Measurements from ENCODE around the gene LPIN2. TPM values are rescaled to one million over a fixed set of nuclear protein-coding genes. Genes with fewer than 3 reads are reported as not detected.

The LPIN2 gene
- total and polyA plus RNA-seq, 2 of the 13 experiments (the other 11 are each of a cell fraction or from before 2014, with no cell fraction given) = 46.0 to 119 TPM

GRCh38 chr18:2970772-2971659, 41.9 kb downstream of the LPIN2 start:
- peaks cover 96% of the 10 kb centered on the region for H3K4me1 ChIP-seq (ENCODE audit: insufficient read depth, low read length)
- H3K9ac ChIP-seq (ENCODE audit: insufficient read depth, low read depth, low read length) = no peak overlapping the region
- H2AFZ ChIP-seq (ENCODE audit: low read length) = no peak overlapping the region
- H3K36me3 ChIP-seq (replicated peaks in 1 of 2; ENCODE audit: control insufficient read depth in 1 of 2, insufficient read depth in 2 of 2, low read length in 2 of 2) = peaks cover 2 to 16% of the 10 kb centered on the region in 2 experiments; a peak in 4 of 5 replicates
- no peak for DNase-seq (ENCODE audit: low spot score)
- in situ Hi-C loops (cut with HindIII; ENCODE audit: extremely low pct_ligation_motif_present, low pct_unique_long_range_greater_than_20kb) = no loop called here
- no TSS peak for BruUV-seq (replicated peaks)
- ChIA-PET CTCF (ENCODE audit: low intra/inter-chr PET ratio, low total read pairs) (no interaction called here), POLR2A (interaction anchor here (0.6 kb wide), 1 partner anchor 59 kb away, joined by 3 read pairs; no protein-coding TSS in a partner anchor)
- peaks cover 91% of the 10 kb centered on the region for H4K20me1 ChIP-seq (ENCODE audit: insufficient read depth, low read length)
- intact Hi-C loops (cut with micrococcal nuclease; ENCODE audit: unreplicated experiment) = no loop called here
- 84% methylated on average over 11 of the region's 11 CpGs for WGBS (ENCODE audit: low lambda C conversion rate)
- H3K4me3 ChIP-seq (replicated peaks in 1 of 3; ENCODE audit: insufficient read depth in 1 of 3, low read depth in 2 of 3, low read length in 3 of 3) = no peak overlapping the region
- H3K4me2 ChIP-seq (ENCODE audit: low read depth, low read length) = no peak overlapping the region
- H3K9me3 ChIP-seq (ENCODE audit: low read length) = no peaks in the 10 kb centered on the region
- no peak for FAIRE-seq
- H3K27ac ChIP-seq (ENCODE audit: extremely low read length, insufficient read depth, low read length) = no peak overlapping the region
- no peaks in the 10 kb centered on the region for H3K27me3 ChIP-seq (ENCODE audit: control insufficient read depth in 1 of 2, insufficient read depth in 2 of 2, low read length in 2 of 2)
- ATAC-seq = peak; percentile 35
- peaks cover 99% of the 10 kb centered on the region for H3K79me2 ChIP-seq (ENCODE audit: insufficient read depth, low read length)
- TF ChIP-seq SATB2 (CRISPR knock-in tag; IDR thresholded peaks at IDR 0.05) = no peak
- no peak for TF ChIP-seq ZNF784 (CRISPR knock-in tag; IDR thresholded peaks at IDR 0.05; ENCODE audit: borderline replicate concordance)
- no peak for TF ChIP-seq SRSF4 (IDR thresholded peaks at IDR 0.05; ENCODE audit: low read depth, low read length, poor library complexity, severe bottlenecking)
- TF ChIP-seq KDM5B (CRISPR knock-in tag; IDR thresholded peaks at IDR 0.05; ENCODE audit: borderline replicate concordance) = no peak
- TF ChIP-seq ZBTB38 (CRISPR knock-in tag; IDR thresholded peaks at IDR 0.05) = 0 out of 2 replicates have a peak, but pooled peaks have one; percentile 32
- no peak for TF ChIP-seq ZNF841 (CRISPR knock-in tag; IDR thresholded peaks at IDR 0.05; ENCODE audit: borderline replicate concordance)
- TF ChIP-seq MTF2 (CRISPR knock-in tag; IDR thresholded peaks at IDR 0.05; ENCODE audit: borderline replicate concordance) = no peak
- TF ChIP-seq SAP130 (CRISPR knock-in tag; IDR thresholded peaks at IDR 0.05; ENCODE audit: low read depth) = 0 out of 2 replicates have a peak, but pooled peaks have one; percentile 14
- no peak for TF ChIP-seq ELF4 (CRISPR knock-in tag; IDR thresholded peaks at IDR 0.05; ENCODE audit: borderline replicate concordance)
- peak; percentile 14; the same call in 1 of the 2 replicates for TF ChIP-seq SALL1 (CRISPR knock-in tag; IDR thresholded peaks at IDR 0.05)
- TF ChIP-seq CBX2 (IDR thresholded peaks at IDR 0.05; ENCODE audit: low read depth, low read length) = no peak
- TF ChIP-seq CBX2 (CRISPR knock-in tag; IDR thresholded peaks at IDR 0.05; ENCODE audit: low read depth) = no peak
- TF ChIP-seq SOX13 (IDR thresholded peaks at IDR 0.05) = no peak
- peak in 1 of 2 experiments; percentile 35; a peak in 1 of 4 replicates for TF ChIP-seq SOX13 (CRISPR knock-in tag; conservative IDR thresholded peaks at IDR 0.05 in 1 of 2, IDR thresholded peaks at IDR 0.05 in 1 of 2)
- no peak for TF ChIP-seq ZNF142 (CRISPR knock-in tag; IDR thresholded peaks at IDR 0.05)
- TF ChIP-seq REPIN1 (CRISPR knock-in tag; IDR thresholded peaks at IDR 0.05; ENCODE audit: borderline replicate concordance, low read depth) = no peak
- TF ChIP-seq ARHGAP35 (CRISPR knock-in tag; IDR thresholded peaks at IDR 0.05; ENCODE audit: borderline replicate concordance) = no peak

Measured in HepG2 (cell line).